Hepatocyte (in vitro differentiated cells): ENCODE data around the gene TECPR1. TPM values are rescaled to one million over a fixed set of nuclear protein-coding genes. Genes with fewer than 3 reads are reported as not detected.

Experiments used
- DNase-seq: peaks from one replicate; pipeline ENCODE4 v3.0.0-alpha.2; 2016; ENCODE audit warnings: low spot score
- H2AFZ ChIP-seq: fragments of 200-600 bp; sonication (generic); 2 replicates; pipeline ENCODE4 v1.6.0; 2016; ENCODE audit warnings: antibody characterized with exemption, mild to moderate bottlenecking
- H3K27ac ChIP-seq: fragments of 200-600 bp; sonication (generic); 2 replicates; pipeline ENCODE4 v1.5.1; 2016; ENCODE audit warnings: mild to moderate bottlenecking
- H3K27me3 ChIP-seq: fragments of 200-600 bp; sonication (generic); 2 replicates; pipeline ENCODE4 v1.6.1; 2016
- H3K36me3 ChIP-seq: fragments of 200-600 bp; sonication (generic); replicated peaks from 2 replicates; pipeline ENCODE4 v1.5.1; 2016; ENCODE audit warnings: low read depth; ENCODE audit not compliant: insufficient read depth
- H3K4me1 ChIP-seq: fragments of 200-600 bp; sonication (generic); 2 replicates; pipeline ENCODE4 v1.5.1; 2016; ENCODE audit warnings: mild to moderate bottlenecking, moderate library complexity; ENCODE audit not compliant: insufficient read depth
- H3K4me2 ChIP-seq: fragments of 200-600 bp; sonication (generic); 2 replicates; pipeline ENCODE4 v1.6.0; 2016
- H3K4me3 ChIP-seq: fragments of 200-600 bp; sonication (generic); 2 replicates; pipeline ENCODE4 v1.5.1; 2016; ENCODE audit warnings: mild to moderate bottlenecking
- H3K79me2 ChIP-seq: fragments of 200-600 bp; sonication (generic); 2 replicates; pipeline ENCODE4 v1.6.0; 2017; ENCODE audit warnings: mild to moderate bottlenecking
- H3K9me2 ChIP-seq: fragments of 200-600 bp; sonication (generic); replicated peaks from 2 replicates; pipeline ENCODE4 v1.6.0; 2017; ENCODE audit warnings: mild to moderate bottlenecking; ENCODE audit not compliant: insufficient read depth
- H3K9me3 ChIP-seq: fragments of 200-600 bp; sonication (generic); 2 replicates; pipeline ENCODE4 v1.5.1; 2016; ENCODE audit warnings: low read depth, mild to moderate bottlenecking
- H4K20me1 ChIP-seq: fragments of 200-600 bp; sonication (generic); 2 replicates; pipeline ENCODE4 v1.6.0; 2016; ENCODE audit warnings: mild to moderate bottlenecking; ENCODE audit not compliant: insufficient read depth, poor library complexity, severe bottlenecking
- EZH2 ChIP-seq: fragments of 200-600 bp; sonication (generic); IDR thresholded peaks from 2 replicates; pipeline ENCODE4 v1.6.1; 2016; ENCODE audit warnings: antibody characterized with exemption, mild to moderate bottlenecking, borderline replicate concordance
- EZH2phosphoT487 ChIP-seq: fragments of 200-600 bp; sonication (generic); IDR thresholded peaks from one replicate; pipeline ENCODE4 v1.6.1; 2018; ENCODE audit warnings: antibody characterized with exemption, mild to moderate bottlenecking, low read depth, moderate library complexity; ENCODE audit not compliant: unreplicated experiment, severe bottlenecking
- WGBS: methylation state at CpG from one replicate; pipeline ENCODE4 v1.1.6; 2016; ENCODE audit warnings: low lambda C conversion rate; ENCODE audit errors: missing lambda C conversion rate; 5-methylcytosine and 5-hydroxymethylcytosine counted together
- polyA plus RNA-seq: library from polyadenylated mRNA; unstranded; fragments of >200 nt; fragmentation: Nextera tagmentation; extraction: Ambion mirVana; gene quantifications from 2 replicates; pipeline ENCODE4 v1.2.1, GENCODE V29; 2016
- total RNA-seq: library from RNA; depleted of rRNA; stranded (reverse); fragments of >200 nt; gene quantifications from 2 replicates; pipeline ENCODE4 v1.2.3, GENCODE V29; 2014
- TF ChIP-seq, protein P1 (sequence below): fragments of 200-600 bp; sonication (generic); IDR thresholded peaks from 2 replicates; pipeline ENCODE4 v1.5.1; 2016; ENCODE audit warnings: antibody characterized with exemption, mild to moderate bottlenecking; ENCODE audit not compliant: poor library complexity

The TECPR1 gene
- total and polyA plus RNA-seq, 2 experiments from 2014 or later: 9.8 to 10.7 TPM

- H3K27me3 ChIP-seq: no peaks in the 10 kb centered on the region
- H3K9me3 ChIP-seq: no peaks in the 10 kb centered on the region
- no peak overlapping the region for H2AFZ ChIP-seq
- no peaks in the 10 kb centered on the region for H3K9me2 ChIP-seq
- no peak overlapping the region for H3K4me3 ChIP-seq
- H3K4me2 ChIP-seq: no peak overlapping the region
- no peaks in the 10 kb centered on the region for H3K4me1 ChIP-seq
- H3K79me2 ChIP-seq: no peaks in the 10 kb centered on the region
- H3K27ac ChIP-seq: no peak overlapping the region
- no peak for TF ChIP-seq EZH2phosphoT487
- TF ChIP-seq, protein P1, sequence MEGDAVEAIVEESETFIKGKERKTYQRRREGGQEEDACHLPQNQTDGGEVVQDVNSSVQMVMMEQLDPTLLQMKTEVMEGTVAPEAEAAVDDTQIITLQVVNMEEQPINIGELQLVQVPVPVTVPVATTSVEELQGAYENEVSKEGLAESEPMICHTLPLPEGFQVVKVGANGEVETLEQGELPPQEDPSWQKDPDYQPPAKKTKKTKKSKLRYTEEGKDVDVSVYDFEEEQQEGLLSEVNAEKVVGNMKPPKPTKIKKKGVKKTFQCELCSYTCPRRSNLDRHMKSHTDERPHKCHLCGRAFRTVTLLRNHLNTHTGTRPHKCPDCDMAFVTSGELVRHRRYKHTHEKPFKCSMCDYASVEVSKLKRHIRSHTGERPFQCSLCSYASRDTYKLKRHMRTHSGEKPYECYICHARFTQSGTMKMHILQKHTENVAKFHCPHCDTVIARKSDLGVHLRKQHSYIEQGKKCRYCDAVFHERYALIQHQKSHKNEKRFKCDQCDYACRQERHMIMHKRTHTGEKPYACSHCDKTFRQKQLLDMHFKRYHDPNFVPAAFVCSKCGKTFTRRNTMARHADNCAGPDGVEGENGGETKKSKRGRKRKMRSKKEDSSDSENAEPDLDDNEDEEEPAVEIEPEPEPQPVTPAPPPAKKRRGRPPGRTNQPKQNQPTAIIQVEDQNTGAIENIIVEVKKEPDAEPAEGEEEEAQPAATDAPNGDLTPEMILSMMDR: no peak
- TF ChIP-seq EZH2: no peak
- DNase-seq: peak; percentile 5
- 92% methylated on average over 11 of the region's 11 CpGs for WGBS
- no peaks in the 10 kb centered on the region for H4K20me1 ChIP-seq
- no peaks in the 10 kb centered on the region for H3K36me3 ChIP-seq
Measured at GRCh38 chr7:98235901-98236300, 16.1 kb downstream of the TECPR1 start.

DNA sequence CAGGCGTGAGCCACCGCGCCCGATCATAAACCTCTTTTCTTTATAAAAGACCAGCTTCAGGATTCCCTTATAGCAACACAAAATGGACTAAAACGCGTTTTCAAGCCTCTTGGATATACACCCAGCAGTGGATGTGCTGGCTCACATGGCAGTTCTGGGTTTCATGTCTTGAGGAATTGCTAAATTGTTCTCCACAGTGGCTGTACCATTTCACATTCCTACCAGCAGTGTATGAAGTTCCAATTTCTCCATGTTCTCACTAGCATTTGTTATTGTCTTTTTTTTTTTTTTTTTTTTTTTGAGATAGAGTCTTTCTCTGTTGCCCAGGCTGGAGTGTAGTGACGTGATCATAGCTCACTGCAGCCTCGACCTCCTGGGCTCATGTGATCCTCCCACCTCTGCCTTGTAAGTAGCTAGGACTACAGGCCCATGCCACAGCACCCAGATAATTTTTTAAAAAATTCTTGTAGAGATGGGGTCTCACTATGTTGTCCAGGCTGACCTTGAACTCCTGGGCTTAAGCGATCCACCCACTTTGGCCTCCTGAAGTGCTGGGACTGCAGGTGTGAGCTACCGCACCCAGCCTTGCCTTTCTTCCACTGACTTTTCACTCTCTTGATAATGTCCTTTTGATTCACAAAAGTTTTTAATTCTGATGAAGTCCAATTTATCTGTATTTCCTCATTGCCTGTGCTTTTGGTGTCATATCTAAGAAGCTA is 17.4 kb downstream of the TECPR1 start:
- H3K9me2 ChIP-seq: no peaks in the 10 kb centered on the region
- H4K20me1 ChIP-seq: no peaks in the 10 kb centered on the region
- no peak overlapping the region for H2AFZ ChIP-seq
- no peak overlapping the region for H3K4me3 ChIP-seq
- no peaks in the 10 kb centered on the region for H3K9me3 ChIP-seq
- no peaks in the 10 kb centered on the region for H3K4me1 ChIP-seq
- H3K79me2 ChIP-seq: no peaks in the 10 kb centered on the region
- H3K27me3 ChIP-seq: no peaks in the 10 kb centered on the region
- TF ChIP-seq EZH2phosphoT487 (no peak), EZH2 (no peak)
- TF ChIP-seq, protein P1: no peak
- no peak for DNase-seq
- WGBS: 95% methylated on average over 10 of the region's 10 CpGs
- no peak overlapping the region for H3K4me2 ChIP-seq
- no peak overlapping the region for H3K27ac ChIP-seq
- H3K36me3 ChIP-seq: no peaks in the 10 kb centered on the region

DNA sequence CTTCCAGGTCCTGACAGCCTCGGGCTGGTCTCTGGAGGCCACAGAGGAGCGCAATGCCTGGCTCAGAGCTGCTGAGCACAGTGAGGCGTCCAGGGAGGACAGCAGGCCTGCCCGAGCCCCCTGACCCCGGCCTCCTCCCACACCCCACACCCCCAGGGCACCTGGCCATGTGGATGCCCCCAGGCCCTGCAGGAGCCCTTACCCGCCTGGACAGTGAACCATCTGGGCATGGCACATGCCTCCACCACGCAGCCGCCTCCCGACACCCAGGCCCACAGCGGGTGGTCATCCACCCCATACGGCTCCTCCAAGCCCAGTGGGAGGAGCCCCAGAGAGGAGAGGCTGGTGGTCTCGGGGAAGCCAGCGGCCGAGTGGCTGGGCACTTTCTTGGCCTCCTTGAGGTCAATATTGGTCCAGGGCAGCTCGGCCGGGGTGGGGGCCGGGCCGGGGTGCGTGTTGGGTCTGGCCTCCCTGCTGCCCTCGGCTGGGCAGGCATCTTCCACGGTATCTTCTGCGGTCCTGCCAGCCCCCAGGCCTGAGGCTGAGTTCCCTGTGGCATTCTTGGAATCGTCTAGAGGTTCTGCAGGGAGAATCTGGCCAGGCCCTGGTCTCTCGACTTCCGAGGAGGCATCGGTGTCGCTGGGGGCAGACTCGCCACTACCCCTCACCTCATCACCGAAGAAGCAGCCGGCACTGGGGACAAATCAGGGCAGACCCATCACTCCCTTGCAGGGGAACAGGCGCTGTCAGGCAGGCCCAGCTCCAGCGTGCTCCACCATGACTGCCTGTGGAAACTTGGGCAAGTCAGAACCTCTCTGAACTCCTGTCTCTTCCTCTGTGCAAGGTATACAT is 18.6 kb downstream of the TECPR1 start:
- Histone ChIP-seq H3K79me2 (no peaks in the 10 kb centered on the region), H3K27ac (no peak overlapping the region), H2AFZ (no peak overlapping the region), H3K27me3 (no peaks in the 10 kb centered on the region), H3K4me1 (no peaks in the 10 kb centered on the region), H3K9me3 (no peaks in the 10 kb centered on the region), H3K4me2 (no peak overlapping the region), H4K20me1 (no peaks in the 10 kb centered on the region), H3K36me3 (no peaks in the 10 kb centered on the region), H3K9me2 (no peaks in the 10 kb centered on the region), H3K4me3 (no peak overlapping the region)
- TF ChIP-seq EZH2phosphoT487 (no peak), EZH2 (no peak)
- TF ChIP-seq, protein P1: no peak
- no peak for DNase-seq
- 92% methylated on average over 27 of the region's 32 CpGs for WGBS
